GM13977 (cell line): Measurements from ENCODE around the gene SMC2.

ENCODE experiments used
- DNase-seq: peaks from one replicate; pipeline ENCODE4 v3.0.0; 2012; ENCODE audit warnings: low spot score
- CTCF ChIP-seq: IDR thresholded peaks from 2 replicates; pipeline ENCODE4 v1.5.1; 2012; ENCODE audit warnings: mild to moderate bottlenecking, control low read depth; ENCODE audit not compliant: insufficient read depth; ENCODE audit errors: extremely low read depth, missing control alignments
- in situ Hi-C: fragments of 300-500 bp; cut with MboI; formaldehyde crosslinking; loops from one replicate; pipeline ENCODE4 v1.12.0; 2022; ENCODE audit warnings: low sequenced_read_pairs, low pct_unique_long_range_greater_than_20kb, mixed read lengths, inconsistent platforms; ENCODE audit not compliant: unreplicated experiment

The SMC2 gene

GRCh38 chr9:104110509-104110908 is 16.4 kb downstream of the SMC2 start:
- DNase-seq, result no peak
- in situ Hi-C loops, result no loop called here
- no peak for TF ChIP-seq CTCF

- DNase-seq, result no peak
- in situ Hi-C loops, result no loop called here
- TF ChIP-seq CTCF, result no peak
These were observed 24.8 kb downstream of the SMC2 start for GRCh38 chr9:104118916-104119315.

GRCh38 chr9:104121022-104121421 is 26.9 kb downstream of the SMC2 start:
- no peak for TF ChIP-seq CTCF
- in situ Hi-C loops, result no loop called here
- no peak for DNase-seq

GRCh38 chr9:104138243-104138868 is 44.2 kb downstream of the SMC2 start:
- no peak for DNase-seq
- TF ChIP-seq CTCF, result no peak
- in situ Hi-C loops, result no loop called here

GRCh38 chr9:104142799-104143549 is 48.9 kb downstream of the SMC2 start:
- no peak for DNase-seq
- in situ Hi-C loops, result no loop called here
- TF ChIP-seq CTCF, result no peak

- TF ChIP-seq CTCF, result no peak
- no peak for DNase-seq
- in situ Hi-C loops, result no loop called here
These were observed 49.4 kb downstream of the SMC2 start for GRCh38 chr9:104143550-104143910.

- no peak for TF ChIP-seq CTCF
These were observed 50.2 kb downstream of the SMC2 start for GRCh38 chr9:104144336-104144735.

More at GRCh38 chr9:104144336-104144735, 50.2 kb downstream of the SMC2 start:
- in situ Hi-C loops, result no loop called here
- DNase-seq, result no peak
